ENCODE data around the gene BCKDHA.

- no peak for TF ChIP-seq EZH2 (IDR thresholded peaks at IDR 0.05; ENCODE audit: insufficient read depth, poor library complexity, severe bottlenecking)
- no peak for TF ChIP-seq EZH2phosphoT487 (IDR thresholded peaks at IDR 0.05; ENCODE audit: insufficient read depth, low read depth)
Measured at GRCh38 chr19:41434450-41434849, 36.8 kb downstream of the BCKDHA start.
